NCI-H2171 treated with DMSO at 0.1 percent for 48 hours (cell line): ENCODE data around the gene WDR27.
"Not testable (repeated sequence)": the region's sequence is repeated elsewhere in the genome, so short reads cannot be mapped to it uniquely, and the experiment has no call there.

ENCODE experiments used
- DNase-seq: peaks from one replicate; lab custom pipeline; 2025; lab: John Stamatoyannopoulos, UW

Gene WDR27

DNA sequence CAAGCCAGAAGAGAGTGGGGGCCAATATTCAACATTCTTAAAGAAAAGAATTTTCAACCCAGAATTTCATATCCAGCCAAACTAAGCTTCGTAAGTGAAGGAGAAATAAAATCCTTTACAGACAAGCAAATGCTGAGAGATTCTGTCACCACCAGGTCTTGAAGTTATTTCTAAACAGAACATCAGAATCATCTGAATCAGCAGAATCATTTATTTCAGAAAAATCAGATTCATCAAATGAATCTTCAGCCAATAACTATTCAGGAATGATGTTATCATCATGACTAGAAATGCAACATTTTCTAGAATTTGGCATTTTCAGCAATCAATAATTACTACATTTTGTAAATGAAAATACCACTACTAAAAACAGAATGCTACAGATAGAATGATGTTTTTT, 100.7 kb downstream of the WDR27 start:
- DNase-seq: not testable (repeated sequence)

DNA sequence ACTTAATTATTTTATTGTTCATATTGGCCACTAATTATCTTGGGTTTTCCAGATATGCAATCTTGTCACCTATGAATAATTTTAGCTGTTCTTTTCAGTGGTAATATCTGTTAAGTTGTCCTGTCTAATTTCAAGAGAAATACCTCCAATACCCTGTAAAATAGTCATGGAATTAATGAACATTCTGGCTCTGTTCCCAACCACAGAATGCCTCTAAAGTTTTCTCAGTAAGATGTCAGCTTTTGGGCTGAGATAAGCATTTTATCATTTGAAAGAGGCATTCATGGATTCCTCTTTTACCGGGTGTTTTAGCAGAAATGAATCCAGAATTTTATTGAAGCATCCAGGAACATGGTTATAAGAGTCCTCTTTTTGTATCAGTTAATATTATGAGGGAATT, 109.3 kb downstream of the WDR27 start:
- DNase-seq: no peak

DNA sequence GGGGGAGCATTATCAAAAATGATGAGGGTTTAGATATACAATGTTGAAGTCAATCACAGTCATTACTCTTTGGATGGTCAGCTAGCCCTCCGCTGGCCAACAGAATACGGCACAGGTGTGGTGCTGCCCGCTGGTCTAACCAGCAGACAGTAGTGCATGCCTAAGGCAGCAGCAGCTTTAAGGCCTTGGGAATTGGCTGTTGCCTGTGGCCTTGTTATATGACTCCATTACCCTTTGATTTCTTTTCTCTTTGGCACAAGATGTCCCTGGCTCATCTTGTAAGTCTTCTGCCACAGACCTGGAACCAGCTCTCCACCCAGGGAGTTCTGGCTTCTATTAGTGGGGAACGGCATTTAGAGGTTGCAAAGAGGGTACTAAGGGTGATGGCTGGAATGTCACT, 110.2 kb downstream of the WDR27 start:
- no peak for DNase-seq

DNA sequence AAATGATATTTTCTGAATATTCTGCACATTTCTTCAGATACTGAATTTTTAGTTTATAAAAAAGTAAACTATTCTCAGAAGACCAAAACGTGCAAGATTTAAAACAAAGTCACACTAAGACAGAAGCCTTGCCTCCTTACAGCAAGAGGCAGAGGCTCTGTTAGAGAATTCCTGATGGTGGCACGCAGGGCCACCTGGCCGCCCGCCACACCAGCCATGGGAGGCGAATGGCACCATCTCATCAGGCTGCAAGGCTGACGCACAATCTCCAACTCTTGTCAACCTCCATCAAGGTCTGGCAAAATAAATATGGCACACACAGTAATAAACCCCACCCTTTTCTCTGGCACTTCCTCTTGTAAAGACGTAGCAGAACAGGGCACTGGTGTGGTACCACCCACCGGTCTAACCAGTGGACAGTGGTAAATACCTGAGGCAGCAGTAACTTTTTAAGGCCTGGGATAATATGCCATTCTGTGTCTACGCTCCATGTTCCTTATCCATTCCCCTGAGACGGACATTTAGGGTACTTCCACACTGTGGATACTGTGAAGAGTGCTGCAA, 111.4 kb downstream of the WDR27 start:
- DNase-seq: no peak

DNA sequence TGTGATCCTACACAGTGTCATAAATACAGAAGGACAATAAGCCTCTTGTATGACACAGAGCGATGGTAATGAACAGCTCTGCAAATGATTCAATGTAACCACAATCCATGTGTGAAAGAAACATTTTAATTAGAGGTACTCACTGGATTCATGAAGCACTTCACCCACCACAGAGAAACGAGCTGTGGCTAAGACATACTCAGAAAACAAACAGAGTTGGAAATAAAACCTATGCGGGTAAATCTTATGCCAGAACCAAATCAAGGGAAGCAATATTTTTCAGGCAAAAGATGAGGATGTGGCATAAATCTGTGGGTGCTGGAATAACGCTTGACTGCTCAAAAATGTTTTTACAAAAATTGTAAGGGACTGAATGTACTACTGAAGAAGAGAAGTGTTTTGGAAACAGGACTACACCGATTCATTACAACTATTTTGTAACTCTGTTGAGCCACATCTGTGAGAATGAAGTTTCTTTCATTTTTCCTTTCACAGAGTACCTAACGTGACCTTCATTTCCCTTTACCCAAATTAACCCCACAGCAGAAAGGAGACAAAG, 112.1 kb downstream of the WDR27 start:
- DNase-seq: no peak

DNA sequence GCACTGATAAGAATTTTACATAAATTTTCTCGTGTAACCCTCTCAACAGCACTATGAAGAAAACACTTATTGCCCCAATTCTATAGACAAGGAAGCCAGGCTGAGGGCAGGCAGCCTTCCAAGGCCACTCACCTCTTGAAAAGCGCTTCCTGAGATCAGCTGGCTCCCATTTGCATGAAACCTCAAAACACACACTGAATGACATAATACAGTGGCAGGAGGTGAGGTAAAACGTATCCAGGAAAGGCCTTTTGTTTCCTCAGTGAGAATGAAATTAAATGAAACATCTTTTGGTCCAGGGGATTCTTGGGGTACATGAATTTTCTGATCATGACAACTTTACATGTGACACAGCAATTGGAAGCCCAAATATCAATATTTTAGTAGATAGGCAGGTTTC, 112.5 kb downstream of the WDR27 start:
- DNase-seq: no peak

DNA sequence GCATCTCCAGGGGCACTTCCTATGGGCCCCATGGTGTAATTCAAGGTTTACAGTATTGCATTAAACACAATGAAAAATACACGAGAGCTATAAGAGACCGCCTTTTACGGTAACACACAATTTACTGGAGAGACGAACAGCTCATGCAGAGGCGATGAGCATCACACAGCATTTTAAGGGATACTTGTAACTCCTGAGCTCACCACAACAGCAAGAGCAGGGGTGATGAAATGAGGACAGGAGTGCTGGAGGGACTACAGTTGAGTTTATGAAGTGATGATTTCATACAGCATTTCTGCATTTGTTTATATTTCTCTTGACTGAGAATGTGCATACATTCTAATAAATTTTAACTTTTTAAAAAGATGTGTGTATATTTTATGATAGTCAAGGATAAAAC, 113.9 kb downstream of the WDR27 start:
- no peak for DNase-seq

DNA sequence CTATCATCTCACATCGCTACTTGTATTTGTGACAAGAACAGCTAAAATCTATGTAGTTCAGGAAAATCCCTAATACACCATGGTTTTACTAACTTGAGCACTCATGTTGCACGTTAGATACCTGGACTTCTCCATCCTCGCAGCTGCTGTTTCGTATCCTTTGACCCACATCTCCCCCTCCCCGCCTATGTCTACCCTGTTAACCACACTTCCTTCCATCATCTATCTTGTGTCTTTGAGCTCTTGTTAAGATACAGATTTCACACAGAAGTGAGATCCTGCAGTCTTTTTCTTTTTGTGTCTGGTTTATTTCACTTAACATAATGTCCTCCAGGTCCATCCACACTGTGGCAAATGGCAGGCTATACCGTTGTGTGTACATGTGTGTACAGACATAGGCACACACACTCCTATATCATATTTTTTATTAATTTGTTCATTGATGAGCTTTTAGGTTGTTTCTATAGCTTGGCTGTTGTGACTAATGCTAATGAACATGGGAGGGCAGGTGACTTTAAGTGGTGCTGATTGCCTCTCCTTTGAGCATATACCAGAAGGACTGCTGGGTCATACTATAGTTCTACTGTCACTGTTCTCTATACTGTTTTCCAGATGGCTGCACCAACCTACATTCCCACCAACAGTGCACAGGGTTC, 117.8 kb downstream of the WDR27 start:
- DNase-seq: no peak

DNA sequence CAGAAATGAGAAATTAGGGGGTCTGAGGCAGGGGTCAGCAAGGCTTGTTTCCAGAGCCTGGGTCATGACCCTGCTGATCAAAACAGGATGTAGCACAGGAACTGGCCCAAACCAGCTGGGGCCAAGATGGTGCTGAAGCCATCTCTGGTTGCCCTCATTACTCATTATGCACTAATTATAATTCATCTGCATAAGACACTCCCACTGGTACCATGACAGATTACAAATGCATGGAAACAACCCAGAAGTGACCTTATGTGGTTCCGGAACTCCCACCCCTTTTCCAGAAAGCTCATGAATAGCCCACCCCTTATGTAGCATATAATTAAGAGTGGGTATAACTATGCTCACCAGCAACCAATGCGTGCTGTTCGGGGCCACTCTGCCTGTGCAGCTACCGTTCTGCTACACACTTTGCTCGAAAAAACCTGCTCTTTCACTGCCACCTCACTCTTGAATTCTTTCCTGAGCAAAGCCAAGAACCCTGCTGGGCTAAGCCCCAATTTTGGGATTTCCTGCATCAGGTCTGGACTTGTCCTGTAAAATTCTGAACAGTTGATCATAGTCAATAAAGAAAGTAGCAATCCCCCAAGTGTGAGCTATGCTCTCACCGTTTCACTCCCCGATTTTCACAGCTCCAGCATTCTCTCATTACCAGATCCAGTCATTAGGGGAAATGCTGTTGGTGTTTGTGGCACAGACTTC, 122.3 kb downstream of the WDR27 start:
- DNase-seq: no peak

DNA sequence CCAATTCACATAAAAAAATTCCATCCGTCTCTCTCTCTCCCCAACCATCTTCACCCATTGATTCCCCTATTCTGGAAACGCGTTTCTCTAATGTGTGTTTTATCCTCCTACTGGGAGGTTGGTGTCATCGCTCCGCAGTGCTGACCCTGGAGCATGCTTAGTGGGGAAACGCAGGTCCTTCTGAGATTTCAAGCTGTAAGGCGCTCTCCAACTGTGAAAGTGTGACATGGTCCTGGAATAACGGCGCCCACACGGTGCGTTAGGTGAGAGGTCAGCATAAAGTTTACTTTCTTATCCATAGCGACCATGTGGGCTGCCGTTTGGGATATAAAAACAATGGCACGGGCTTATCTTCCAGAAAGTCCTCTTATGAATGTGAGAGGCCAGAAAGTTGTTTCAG, 123.9 kb downstream of the WDR27 start:
- DNase-seq: no peak

DNA sequence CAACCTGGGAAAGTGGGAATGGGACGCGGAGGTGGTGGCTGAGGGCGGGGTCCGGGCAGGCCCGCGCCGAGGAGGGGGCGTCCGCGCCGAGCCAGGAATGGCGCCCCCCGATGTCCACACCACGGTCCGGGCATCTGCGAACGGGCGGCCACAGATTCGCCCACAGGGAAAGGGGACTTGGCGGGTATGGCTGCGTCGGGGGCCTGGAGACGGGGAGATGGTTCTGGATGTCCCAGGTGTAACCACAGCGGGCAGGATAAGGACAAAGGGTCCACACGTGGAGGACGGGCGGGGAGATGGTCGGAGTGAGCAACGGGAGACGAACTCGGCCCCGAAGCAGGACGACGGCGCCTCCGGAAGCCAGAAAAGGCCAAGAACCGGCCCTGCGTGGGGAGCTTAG, 124.6 kb downstream of the WDR27 start:
- DNase-seq: no peak

DNA sequence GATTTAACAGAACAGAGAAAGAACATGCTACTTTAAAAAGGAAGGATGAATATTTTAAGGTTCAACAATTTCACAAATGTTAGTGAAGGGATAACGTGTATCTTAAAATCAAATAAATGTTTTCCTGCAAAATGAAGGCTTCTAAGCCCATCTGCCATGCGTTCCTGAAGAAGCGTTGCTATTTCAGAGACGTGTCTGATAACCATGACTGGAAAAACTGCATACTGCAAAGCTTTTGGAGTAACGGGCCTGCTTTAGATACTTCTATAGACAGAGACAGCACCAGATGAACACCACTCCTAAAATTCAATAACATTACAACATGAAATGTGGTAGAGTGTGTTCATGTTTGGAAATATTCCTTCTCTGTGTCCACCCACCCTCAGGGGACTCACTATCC, 126.0 kb downstream of the WDR27 start:
- DNase-seq: no peak

DNA sequence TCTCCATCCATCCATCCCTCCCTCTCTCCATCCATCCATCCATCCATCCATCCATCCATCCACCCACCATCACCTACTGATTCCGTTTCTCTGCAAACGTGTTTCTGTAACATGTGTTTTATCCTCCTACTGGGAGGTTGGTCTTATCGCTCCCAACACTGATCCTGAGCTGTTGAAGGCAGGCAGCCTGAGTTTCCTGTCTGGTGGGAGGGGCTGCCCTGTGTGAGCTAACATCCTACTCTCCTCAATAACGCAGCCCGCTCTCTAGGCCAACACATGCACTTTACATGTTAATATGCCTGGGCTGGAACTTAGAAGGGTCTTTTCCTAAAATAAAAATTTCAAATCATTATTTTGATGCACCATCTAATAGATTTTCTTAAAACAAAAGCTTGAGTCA, 126.5 kb downstream of the WDR27 start:
- DNase-seq: no peak

DNA sequence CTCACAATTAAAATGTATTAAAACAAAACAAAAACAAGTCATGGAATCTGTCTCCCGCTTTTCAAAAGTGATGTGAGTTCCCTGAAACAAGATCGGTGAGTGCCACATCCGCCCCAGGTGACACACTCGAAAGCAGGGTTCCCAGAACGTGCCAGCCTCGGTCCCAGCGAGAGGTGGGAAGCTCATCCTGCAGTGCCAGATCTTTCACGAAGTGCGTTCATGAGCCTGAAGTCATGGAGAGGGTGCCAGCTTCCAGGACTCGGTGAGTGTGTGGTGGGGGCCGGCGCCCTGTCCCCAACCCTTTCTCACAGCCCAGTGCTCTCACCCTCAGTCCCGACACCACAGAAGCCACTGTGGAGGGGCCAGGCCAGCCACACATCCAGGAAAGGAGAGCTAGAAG, 127.4 kb downstream of the WDR27 start:
- no peak for DNase-seq

DNA sequence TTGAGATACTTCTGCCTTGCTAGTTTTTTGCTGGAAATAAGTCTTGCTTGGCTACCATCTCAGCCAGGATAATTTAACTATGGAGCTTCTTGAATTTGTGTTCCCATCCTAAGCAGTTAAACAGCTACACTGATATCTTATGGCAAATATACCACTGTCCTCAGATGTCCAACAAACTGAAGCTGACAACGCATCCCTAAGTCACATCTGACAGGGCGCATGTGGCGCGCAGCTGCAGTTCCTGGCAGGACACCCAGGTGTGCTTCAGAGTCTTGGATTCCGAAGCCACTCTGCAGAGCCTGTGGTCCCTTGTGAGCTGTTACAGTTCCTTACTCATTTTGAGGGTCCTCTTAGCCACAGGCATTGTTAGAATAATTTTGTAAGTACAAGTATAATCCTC, 127.9 kb downstream of the WDR27 start:
- DNase-seq: no peak

DNA sequence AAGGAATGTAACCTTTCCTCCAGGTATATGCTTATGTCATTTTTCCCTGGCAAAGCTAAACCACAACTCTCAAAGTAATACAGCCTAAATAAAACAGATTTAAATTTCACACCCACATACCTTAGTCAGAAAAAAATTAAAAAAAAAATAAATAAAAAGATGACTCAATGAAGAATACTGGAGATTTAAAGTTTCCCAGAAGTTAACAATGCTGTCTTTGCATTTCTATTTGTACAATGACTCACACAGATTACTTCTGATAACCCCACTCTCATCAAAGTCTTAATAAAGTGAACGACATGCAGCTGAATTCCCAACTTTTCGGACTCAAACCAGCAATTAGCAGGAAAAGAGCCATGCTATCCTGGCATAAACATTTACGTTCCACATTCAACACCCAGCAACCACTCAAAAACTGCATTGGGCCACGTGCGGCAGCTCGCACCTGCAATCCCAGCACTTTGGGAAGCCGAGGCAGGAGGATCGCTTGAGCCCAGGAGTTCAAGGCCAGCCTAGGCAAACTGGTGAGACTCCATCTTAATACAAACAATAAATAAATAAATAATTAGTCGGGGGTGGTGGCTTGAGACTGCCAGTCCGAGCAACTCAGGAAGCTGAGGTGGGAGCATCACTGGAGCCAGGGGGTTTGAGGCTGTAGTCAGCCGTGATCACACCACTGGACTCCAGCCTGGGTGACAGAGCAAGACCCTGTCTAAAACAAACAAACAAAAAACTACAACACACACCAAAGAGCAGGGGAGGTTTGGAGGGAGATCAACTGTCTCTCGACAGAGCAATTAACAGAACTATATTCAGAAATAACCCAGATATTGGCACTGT, 130.5 kb downstream of the WDR27 start:
- no peak for DNase-seq

DNA sequence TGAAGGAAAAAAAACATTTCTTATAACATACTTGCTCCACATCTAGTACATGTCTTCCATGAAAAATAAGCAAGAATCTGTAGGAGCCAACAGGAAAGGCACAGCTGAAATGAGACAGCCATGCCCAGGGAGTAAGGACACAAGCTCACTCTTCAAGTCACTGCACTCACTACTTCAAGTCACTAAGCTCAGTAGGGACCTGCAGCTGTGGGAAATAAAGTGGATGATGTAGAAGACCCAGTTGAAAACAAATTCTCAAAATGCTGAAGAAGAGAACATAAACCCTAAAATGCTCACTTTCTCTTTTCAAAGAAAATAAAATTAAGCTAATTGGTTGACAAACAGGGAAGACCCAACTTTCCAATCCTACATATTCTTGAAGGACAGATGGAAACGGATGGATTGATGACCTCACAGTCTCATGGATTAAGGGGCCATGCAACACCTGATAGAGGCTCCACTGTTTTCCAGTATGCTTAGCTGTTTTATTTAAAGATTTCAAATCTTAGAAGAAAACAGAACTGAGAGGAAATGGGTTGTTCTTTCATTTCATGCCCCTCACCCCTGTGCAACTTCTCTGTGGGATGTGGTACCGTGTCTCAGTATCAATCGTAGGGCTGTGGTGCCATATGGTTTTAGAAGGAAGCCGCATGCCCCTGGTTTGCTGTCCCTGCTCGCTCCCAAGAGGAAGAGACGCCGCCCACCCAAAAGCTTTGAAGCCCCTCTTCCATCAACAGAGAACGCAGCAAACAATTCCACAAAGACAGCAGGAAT, 133.3 kb downstream of the WDR27 start:
- DNase-seq: no peak

DNA sequence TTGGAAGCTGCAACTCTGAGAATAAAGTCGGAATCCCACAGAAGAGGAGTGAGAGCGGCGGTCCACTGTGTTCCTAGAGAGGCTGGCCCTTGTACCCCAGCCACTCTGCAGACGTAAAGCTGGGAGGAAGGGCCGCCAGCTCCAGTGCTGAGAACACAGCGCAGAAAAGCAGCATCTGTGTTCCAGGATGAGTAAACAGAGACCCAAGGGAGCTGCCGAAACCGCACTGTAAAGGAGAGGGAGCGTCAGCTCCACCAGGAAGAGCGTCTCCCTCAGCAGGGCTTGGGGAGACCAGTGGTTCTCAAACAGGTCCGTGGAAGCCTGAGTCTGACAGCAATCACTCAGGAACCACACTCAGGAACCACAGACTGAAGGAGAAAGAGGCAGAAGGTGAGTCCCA, 134.0 kb downstream of the WDR27 start:
- no peak for DNase-seq

DNA sequence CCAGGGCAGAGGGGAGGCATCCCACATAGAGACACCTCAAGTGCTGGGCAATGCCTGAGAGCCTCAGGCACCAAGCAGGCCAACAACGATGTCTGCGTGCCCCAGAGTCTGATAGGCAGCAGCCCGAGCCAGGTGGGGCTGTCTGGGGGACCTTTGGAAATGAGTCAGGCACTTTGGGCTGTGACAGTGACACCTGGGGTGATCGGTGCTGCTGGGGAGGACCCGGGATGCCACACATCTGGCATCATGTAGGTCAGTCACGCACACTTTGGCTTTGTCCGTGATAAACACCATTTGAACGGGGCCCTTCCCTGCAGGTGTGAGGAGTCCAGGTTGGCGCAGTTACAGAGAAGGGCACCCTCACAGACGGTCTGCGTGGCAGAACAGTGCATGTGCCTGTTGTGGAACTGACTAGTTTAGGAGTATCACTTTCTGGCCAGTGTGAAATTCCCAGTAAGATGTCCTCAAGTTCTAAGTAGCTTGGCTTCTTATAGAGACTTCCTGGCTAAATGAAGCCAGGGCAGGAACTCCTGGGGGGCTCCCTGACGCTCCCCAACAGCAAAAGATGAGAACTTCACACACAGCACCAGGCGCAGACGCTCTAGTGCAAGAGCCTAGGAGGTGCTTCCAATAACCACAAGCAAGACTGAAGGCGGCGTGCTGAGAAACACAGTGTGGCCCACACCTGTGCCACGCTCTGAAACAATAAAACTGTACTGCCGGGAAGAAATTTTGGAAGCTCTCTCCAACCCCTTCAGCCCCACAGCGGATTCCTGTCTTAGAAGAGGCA, 134.7 kb downstream of the WDR27 start:
- no peak for DNase-seq

DNA sequence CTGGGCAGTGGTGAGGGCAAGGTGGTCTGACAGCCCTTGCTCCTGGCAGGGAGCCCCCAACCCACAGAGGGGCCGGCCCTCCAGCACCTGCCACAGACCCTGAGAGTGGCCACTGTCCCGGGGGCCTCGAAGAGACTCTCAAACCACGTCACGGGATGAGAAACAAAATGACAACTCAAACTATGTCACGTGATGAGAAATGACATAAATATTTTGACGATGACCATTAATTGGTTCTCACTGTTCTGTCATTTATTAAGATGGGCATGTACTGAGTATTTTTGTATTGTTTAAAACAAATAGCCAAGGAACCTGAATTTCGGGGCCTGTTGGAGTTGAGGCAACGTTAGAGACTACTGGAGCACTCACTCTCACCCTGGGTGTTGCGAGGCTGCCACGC, 135.5 kb downstream of the WDR27 start:
- DNase-seq: no peak
